ENCODE results near the gene SLC9A7.

DNA sequence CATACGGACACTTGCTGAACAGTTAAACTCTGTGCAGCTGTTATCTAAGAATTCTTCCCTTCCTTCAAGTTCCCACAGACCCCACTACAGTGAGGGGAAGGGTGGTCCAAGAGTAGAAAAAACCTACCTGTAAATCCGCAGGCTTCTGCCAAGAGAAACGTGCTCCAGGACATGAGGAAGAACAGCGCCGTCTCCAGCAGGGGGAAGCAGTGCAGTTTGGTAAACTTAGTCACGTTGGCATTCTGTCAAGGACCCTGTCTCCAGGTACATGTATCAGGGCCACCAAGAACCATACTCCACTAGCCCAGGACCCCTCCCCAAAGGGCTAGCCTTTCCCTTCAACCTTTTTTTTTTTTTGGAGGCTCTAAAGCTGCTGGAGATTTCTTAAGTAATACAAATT lies 105.4 kb downstream of the SLC9A7 start:
- TF ChIP-seq, protein P1, sequence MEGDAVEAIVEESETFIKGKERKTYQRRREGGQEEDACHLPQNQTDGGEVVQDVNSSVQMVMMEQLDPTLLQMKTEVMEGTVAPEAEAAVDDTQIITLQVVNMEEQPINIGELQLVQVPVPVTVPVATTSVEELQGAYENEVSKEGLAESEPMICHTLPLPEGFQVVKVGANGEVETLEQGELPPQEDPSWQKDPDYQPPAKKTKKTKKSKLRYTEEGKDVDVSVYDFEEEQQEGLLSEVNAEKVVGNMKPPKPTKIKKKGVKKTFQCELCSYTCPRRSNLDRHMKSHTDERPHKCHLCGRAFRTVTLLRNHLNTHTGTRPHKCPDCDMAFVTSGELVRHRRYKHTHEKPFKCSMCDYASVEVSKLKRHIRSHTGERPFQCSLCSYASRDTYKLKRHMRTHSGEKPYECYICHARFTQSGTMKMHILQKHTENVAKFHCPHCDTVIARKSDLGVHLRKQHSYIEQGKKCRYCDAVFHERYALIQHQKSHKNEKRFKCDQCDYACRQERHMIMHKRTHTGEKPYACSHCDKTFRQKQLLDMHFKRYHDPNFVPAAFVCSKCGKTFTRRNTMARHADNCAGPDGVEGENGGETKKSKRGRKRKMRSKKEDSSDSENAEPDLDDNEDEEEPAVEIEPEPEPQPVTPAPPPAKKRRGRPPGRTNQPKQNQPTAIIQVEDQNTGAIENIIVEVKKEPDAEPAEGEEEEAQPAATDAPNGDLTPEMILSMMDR (conservative IDR thresholded peaks at IDR 0.05; ENCODE audit: low read depth, low read length) = peak; percentile 50
- TF ChIP-seq EZH2 (IDR thresholded peaks at IDR 0.05; ENCODE audit: borderline replicate concordance, low read depth, low read length, poor library complexity, severe bottlenecking) = no peak

All from A673 (cell line).